Heart left ventricle (tissue), 13 donors: ENCODE results near the gene RPL38.

Experiments used
- POLR2A ChIP-seq, 2 donors: fragments of 450-650 bp; IDR thresholded peaks; one replicate each; pipeline ENCODE4 v1.6.1; 2017; ENCODE audit warnings: antibody characterized with exemption in 2 of 2, mild to moderate bottlenecking in 2 of 2, moderate library complexity in 2 of 2
- TF ChIP-seq, protein P1 (sequence below), 12 donors: fragments of 200-600 bp; sonication (generic) in 4 of 12; IDR thresholded peaks; one replicate each; pipeline versions ENCODE4 v1.5.0 to v1.8.0; 2018 to 2022; ENCODE audit warnings: antibody characterized with exemption in 12 of 12, mild to moderate bottlenecking in 5 of 12
- donor health status: ischemic (EF 13 %, LVEDD 7.1; RV severe dilation, severe dysfunction).
- donor health status: DM: no; HTN: yes; CAD: no.
- donor health status: DM: no; HTN: no; CAD: no.
- donor health status: ischemic (EF 25% LVEDD 6.9; RV normal size, moderate dysfunction).
- donor health status: ischemic (EF 25% LVEDD 5.7; RV mildly dilated, moderate dysfunction).
- donor health status: ischemic (EF 35%, LVEDD 5.7; RV mildly dilated, moderate dysfunction).
- donor health status: nonischemic (EF 11% LVEDD 7.7; RV severe dilation, severe dysfunction).
- donor health status: DM: yes; HTN: yes; CAD: no.
- donor health status: PGD.
- donor health status: ischemic (EF 29% LVEDD 5.4; RV normal size, mild dysfunction).
- donor health status: nonischemic (EF 23%, LVEDD 6.1; RV moderate dilation, normal function).

GRCh38 chr17:74210191-74211140 is 7.0 kb downstream of the RPL38 start:
- peak in 1 of 2 donors; percentile 12 for TF ChIP-seq POLR2A (IDR thresholded peaks at IDR 0.05)
- TF ChIP-seq, protein P1, sequence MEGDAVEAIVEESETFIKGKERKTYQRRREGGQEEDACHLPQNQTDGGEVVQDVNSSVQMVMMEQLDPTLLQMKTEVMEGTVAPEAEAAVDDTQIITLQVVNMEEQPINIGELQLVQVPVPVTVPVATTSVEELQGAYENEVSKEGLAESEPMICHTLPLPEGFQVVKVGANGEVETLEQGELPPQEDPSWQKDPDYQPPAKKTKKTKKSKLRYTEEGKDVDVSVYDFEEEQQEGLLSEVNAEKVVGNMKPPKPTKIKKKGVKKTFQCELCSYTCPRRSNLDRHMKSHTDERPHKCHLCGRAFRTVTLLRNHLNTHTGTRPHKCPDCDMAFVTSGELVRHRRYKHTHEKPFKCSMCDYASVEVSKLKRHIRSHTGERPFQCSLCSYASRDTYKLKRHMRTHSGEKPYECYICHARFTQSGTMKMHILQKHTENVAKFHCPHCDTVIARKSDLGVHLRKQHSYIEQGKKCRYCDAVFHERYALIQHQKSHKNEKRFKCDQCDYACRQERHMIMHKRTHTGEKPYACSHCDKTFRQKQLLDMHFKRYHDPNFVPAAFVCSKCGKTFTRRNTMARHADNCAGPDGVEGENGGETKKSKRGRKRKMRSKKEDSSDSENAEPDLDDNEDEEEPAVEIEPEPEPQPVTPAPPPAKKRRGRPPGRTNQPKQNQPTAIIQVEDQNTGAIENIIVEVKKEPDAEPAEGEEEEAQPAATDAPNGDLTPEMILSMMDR (IDR thresholded peaks at IDR 0.05) = peak; percentile 93 to 99 (median 96)
